HG03565 (cell line): Measurements from ENCODE around the gene NYNRIN.
"Not testable (repeated sequence)": the region's sequence is repeated elsewhere in the genome, so short reads cannot be mapped to it uniquely, and the experiment has no call there.

Source experiments
- ATAC-seq: cut with Tn5 transposase; IDR thresholded peaks from one replicate; pipeline ENCODE4 v1.9.1; 2021; ENCODE audit warnings: mild to moderate bottlenecking, moderate library complexity; ENCODE audit not compliant: unreplicated experiment

Gene NYNRIN

DNA sequence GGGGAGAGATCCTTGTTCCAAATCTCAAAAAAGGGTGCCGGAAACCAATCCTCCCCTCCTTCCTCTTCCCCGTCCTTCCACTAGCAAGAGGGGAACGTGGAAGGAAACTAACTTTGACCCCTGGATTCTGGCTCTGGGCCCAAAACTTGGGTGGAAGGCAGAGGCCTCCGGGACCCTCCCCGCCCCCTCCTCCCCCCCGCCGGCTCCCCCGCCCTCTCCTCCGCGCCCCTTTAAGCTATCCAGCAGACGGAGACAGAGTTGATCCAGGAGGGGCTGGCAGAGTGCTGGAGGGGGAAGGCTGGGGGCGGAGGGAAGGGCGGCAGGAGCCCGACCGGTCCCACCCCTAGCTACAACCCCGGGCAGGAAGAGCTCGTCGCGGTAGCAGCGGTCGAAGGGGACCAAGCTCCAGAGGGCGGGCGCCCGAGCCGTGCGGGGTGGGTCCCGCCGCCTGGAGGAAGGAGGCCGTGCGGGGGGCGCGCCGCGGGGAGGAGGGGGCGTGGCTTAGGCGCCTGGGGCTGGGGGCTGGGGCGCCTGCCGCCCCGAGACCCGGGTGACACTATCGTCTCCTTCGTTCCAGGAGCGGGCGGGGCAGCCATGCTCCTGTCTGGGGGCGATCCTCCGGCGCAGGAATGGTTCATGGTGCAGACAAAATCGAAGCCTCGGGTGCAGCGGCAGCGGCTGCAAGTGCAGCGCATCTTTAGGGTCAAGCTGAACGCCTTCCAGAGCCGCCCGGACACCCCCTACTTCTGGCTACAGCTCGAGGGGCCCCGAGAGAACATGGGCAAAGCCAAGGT lies at the start of gene NYNRIN:
TSS of gene NYNRIN (plus strand) at position 351 of the 794 bp plus-strand sequence. CDS start at position 595, 244 bp downstream.
- no peak for ATAC-seq

DNA sequence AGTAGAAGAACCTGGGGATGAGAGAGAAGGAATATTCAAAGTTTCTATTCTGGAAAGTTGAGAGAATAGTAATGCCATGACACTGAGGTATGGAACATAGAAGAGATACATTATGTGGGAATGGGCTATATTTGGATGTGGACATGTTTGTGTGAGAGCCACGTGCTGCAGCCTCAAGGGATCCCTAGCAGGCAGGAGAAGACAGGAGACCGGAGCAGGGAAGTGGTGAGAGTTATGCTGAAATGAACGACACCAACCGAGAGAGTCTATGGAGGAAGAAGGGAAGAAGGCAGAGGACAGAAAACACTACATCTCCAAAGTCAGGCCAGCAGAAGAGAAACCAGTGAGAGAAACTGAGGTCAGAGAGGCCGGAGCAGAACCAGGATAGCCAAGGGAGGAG lies 49.1 kb upstream of the NYNRIN start:
- ATAC-seq = no peak

DNA sequence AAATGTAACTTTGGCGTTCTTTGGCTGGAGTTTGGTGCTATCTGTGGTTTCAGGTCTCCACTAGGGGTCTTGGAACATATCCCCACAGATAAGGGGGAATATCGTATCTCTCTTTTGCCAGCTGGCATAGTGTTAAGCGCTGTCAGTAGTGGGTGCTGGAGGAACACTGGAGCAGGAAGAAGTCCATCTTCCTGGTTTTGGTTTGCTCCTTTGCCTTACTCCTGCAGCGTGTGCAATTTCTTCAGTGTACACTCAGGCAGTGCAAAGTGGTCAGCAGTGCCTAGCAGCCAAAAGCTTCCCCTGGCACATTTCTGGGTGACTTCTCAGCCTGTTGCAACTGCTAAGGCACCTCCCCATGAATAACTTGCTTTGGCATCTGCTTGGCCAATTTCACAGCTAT lies 47.3 kb upstream of the NYNRIN start:
- no peak for ATAC-seq

DNA sequence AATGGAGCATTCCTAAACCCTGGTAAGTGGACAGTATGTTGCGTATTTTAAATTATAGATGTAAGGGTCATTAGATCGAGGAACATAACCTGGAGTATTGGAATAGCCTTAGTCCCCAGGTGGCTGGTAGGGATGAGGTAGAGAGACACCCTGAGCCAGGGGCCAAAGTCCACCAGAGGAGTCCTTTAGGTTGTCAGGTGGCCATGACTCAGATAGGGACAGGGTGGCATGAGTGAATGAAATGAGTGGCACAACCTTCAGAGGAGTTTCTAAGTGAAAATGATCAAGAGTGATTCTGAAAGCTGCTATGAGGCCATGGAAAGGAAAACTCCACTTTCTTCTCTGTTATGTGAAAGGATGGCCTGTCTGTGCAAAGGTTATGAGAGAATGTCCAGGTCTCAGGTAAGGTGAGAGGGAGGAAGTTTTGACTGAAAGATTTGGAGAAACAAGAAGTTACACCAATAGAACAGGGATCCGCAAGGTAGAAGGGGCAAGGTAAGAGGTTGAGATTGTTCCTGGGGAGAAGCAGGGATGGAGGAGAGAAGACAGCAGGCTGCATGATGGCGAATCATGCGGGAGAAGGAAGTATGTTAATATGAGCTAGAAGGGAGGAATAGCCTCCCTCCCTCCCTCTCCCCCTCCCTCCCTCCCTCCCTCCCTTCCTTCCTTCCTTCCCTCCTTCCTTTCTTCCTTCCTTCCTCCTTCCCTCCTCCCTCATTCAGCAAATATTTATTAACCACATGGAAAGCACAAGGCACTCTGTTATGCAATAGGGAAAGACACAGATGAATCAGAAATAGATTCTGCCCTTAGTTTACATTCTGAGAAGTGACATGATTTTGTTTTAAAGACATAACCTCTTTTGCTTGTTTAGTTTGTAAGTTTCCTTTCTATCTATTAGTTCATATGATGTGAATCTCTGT lies 45.0 kb upstream of the NYNRIN start:
- ATAC-seq = no peak

DNA sequence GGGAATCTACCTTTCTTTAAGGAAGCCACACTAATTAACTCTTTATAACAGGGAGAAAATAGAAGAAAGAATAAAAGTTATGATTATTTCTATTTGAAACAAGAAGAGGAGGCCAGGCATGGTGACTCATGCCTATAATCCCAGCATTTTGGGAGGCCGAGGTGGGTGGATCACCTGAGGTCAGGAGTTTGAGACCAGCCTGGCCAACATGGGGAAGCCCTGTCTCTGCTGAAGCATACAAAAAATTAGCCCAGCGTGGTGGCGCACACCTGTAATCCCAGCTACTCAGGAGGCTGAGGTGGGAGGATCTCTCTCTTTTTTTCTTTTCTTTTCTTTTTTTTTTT lies 44.3 kb upstream of the NYNRIN start:
- ATAC-seq = not testable (repeated sequence)

DNA sequence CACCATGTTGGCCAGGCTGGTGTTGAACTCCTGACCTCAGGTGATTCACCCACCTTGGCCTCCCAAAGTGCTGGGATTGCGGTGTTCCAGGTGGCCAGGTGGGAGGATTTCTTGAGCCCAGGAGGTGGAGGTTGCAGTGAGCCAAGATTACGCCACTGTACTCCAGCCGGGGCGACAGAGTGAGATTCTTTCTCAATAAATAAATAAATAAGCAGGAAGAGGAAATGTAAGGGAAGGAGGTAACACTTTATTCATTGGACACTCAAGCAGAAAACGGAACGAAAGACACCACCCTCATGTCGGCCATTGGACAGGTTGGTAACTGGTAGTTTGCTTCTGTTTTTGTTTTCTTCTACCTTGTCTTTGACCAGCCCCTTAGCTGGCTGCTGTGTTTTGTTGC lies 43.8 kb upstream of the NYNRIN start:
- ATAC-seq = no peak

DNA sequence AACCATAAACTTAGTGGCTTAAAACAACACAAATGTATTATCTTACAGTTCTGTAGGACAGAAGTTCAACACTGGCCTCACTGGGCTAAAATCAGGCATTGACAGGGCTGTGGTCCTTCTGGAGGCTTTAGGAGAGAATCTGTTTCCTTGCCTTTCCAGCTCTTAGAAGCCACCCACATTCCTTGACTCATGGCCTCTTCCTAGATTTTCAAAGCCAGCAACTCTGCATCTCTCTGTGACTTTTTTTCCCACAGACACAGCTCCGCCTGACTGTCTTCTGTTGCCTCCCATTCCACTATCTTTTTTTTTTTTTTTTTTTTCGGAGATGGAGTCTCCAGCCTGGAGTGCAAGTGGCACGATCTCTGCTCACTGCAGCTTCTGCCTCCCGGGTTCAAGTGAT lies 42.6 kb upstream of the NYNRIN start:
- no peak for ATAC-seq

DNA sequence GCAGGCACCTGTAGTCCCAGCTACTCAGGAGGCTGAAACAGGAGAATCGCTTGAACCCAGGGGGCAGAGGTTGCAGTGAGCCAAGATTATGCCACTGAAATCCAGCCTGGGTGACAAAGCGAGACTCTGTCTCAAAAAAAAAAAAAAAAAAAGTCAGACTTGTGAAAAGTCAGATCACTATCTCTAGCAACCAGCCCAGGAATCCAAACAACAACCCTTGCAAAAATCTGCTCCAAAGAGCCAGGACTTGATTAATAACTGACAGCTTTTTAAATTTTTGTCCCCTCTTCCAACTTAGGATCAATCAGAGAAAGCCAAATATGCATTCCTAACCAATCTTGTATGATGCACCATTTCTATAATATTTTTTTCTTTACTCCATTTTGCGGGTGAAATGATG lies 38.5 kb upstream of the NYNRIN start:
- ATAC-seq = no peak

DNA sequence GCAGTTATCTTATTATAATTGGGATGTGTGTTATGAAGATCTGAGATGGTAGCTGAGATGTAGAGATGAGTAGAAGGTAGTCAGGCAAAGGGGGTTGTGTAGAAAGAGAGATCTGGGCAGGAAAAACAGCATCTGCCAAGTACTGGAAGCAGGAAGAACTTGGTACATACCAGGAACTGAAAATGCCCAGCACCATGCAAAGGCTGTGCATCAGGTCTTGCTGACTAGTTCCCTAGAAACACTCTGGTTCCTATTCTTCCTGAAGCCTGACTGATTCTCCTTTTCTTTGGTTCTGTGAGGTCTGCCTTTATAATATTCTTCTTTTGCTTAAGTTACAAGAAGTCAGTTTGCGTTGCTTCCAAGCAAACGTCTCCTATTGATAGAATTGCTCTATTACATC lies 37.5 kb upstream of the NYNRIN start:
- no peak for ATAC-seq

DNA sequence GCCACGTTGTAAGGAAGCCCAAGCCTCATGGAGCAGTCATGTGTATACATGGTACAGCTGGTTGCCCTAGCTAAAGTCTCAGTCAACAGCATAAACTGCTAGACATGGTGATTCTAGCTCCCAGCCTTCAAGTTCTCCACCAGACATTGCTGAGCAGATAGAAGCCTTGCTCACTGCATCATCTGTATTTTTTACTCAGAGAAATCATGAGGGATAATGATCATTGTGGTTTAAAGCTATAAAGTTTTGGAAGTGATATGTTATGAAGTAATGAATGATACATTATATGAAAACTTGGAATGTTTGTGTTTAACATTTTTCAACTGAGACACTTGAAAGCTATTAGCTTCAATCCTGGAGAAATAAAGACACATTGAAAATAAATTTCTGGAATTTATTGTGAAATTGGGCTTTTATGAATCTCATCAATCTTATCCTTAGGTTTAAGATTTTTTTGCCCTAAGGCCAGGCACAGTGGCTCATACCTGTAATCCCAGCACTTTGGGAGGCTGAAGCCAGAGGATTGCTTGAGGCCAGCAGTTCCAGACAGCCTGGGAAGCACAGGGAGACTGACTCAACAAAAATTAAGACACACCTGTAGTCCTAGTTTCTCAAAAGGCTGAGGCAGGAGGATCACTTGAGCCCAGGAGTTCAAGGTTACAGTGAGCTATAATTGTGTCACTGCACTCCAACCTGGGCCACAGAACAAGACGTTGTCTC lies 36.4 kb upstream of the NYNRIN start:
- no peak for ATAC-seq

DNA sequence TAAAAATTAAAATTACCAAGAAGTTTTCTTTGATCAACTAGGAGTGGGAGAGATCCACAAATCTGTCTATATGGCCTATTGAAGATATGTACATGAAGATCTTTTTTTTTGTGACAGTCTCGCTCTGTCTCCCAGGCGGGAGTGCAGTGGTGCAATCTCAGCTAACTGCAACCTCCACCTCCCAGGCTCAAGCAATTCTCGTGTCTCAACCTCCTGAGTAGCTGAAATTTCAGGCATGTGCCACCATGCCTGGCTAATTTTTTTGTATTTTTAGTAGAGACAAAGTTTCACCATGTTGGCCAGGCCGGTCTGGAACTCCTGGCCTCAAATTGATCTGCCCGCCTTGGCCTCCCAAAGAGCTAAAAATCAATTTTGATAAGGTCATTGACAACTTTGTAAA lies 35.4 kb upstream of the NYNRIN start:
- no peak for ATAC-seq

DNA sequence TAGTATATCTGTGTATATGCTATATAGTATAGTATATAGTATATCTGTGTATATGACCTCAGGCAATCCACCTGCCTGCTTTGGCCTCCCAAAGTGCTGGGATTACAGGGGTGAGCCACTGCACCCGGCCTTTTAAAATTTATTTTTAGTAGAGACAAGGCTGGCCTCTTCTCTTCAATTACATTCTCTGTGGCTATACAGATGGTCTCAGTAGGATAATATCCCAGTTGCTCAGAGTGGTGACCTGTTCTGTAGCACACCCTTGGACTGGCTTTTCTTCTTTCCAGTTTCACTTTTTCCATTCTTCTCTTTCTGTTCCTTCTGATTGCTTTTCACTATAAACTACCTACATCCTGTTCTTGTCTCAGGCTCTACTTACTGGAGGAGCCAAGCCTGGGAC lies 34.0 kb upstream of the NYNRIN start:
- ATAC-seq = no peak

DNA sequence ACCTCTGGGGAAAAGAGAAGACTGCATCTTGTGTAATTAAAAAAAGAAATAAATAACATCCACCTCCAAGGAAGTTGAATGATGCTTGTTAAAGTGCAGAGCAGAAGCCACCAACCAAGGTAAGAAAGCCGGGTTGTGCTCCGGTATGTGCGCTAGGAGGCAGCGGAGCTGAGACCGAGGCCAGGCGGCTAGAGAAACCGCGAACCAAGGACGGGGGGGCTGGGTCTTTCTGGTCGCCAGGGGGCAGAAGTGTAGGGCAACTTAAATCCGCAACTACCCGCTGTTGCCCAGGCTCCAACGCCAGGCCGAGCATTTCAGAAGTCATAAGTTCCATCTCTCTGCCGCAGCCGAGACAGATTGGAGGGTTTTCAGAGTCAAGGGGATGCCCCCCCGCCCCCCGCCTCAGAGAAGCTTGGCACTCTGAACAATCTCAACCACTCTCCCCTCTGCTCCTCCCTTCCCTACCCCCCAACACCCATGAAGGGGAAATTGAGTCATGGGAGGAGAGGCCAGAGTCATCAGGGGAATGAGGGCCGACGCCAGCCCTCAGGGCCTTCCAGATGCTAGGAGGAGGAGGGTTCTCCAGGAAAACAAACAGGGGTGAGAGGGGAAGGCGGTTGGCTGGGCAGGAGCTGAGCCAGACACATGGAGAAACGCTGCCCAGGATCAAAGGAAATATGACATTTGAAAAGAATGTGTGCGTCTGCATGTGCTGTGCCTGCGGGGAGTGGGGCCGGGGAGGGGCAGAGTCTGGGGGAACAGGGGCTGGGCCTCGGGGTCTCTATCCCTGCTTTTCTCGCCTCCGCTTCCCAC lies 33.0 kb upstream of the NYNRIN start:
- no peak for ATAC-seq

DNA sequence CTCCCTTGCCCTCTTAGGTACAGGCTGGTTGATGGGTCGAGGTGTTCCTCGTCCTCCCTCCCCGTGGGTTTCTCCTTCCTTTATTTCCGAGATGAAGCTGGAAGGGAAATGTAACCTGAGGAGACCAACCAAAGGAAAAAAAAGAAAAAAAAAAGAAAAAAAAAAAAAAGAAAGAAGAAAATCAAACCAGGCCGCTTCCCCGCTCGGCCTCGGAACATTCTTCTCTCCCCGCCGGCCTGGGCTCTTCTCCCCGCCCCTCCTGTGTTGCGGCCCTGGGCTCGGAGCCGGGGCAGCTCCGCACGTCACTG lies 32.4 kb upstream of the NYNRIN start:
- ATAC-seq = peak; percentile 41

DNA sequence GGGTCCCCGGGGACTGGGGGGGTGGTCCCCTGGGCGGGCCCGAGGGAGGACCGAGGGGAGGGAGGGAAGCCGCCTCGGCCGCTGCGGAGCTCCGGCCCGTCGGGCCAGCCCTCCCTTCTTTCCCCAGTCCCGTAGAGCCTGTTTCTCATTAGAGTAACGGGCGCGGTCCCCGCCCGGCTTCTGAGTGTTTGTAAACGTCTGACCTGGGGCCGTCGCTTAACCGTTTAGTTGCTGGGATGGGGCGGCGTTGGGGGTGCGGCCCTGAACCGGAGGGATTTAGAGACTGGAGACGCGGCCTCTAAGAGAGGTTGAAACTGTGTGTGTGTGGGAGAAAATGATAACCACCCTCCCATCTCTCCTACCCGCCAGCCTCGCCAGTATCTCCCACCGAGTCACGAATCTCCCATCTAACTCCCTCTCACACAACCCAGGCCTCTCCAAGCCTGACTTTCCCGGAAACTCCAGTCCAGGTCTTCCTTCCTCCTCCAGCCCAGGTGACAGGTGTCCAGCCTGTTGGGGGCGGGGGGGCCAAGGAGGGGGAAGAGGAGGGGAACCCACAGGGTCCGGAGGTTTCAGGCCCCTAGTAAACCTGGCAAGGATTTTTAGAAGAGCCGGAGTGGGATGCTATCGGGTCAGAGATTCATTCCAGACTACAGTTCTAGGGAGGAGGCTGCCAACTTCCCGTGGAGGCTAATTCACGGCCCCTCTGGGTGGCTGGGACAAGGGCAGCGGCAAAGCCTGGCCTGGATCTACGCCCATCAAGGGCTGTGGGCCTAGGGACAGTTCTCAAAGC lies 31.9 kb upstream of the NYNRIN start:
- peak; percentile 22 for ATAC-seq

DNA sequence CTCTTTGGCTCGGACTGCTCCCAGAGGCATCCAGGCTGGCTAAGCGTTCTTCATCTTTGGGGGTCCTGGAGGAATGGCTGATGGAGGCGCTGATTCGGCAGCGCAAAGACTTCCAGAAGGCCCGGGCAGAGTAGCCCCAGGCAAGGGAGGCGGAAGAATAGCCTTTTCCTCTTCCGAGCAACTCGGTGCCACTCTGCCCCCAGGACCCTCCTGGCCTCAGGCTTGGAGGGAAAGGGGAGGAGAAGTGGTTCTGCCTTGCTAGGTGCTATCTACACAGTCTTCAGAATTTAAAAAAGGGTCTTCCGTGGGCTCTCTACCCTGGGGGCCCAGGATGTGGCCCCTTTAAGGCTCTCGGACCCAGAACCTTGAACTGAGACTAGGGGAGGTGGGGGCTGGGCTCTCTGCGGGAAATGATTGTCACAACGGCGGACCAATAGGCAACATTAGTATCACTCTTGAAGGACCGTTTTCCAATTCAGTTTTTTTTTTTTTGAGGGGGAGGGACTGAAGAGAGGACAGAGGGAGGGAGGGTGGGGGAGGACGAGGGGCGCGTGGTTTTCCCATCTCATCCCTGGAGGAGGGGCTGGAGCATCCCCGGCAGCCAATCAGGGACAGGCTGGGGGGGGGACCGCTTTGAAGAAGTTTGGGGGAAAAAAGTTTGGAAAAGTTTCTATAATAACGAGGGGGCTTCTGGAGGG lies 31.1 kb upstream of the NYNRIN start, which contains the start of gene NFATC4:
TSS of gene NFATC4 (plus strand) at position 671 of the 698 bp plus-strand sequence. CDS start 157 bp downstream, outside the sequence.
- no peak for ATAC-seq

DNA sequence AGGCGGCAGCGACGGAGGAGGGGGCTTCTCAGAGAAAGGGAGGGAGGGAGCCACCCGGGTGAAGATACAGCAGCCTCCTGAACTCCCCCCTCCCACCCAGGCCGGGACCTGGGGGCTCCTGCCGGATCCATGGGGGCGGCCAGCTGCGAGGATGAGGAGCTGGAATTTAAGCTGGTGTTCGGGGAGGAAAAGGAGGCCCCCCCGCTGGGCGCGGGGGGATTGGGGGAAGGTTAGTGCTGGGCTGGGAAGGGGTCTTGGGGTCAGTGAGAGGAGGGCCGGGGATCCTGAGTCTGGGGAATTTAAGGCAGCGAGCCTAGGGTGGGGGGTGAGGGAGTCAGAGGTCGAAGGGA lies 30.6 kb upstream of the NYNRIN start:
- ATAC-seq = no peak

DNA sequence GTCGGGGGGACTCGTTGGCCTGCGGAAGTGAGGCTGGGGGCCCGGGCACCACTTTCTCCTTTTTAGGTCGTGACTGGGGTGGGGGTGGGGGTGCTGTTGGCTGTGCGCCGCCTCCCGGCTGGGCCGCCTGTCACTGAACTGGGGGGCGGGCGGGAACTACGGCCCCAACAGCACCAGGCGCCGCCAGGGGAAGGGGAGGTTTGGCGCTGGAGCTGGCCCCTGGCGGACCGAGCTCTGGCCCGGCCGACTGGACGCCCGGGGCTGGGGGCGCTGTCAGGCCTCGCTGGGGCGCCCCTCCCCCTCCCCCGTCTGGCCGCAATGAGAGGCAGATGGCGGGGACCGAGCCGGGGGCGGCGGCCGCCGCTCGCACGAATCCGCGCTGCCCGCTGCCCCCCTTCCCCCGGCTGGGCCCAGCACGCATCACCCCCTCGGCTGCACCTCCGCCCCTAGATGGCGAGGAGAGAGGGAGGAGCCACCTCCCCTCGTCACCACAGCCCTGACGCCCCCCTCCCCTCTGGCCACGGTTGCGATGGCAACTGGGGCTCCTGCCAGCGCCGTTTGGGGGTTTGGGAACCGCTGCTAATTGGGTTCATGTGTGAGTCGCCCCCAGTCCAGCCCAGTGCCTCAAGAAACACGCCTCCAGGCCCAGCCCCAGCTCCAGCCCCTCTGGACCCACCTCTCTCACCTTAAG lies 30.1 kb upstream of the NYNRIN start:
- no peak for ATAC-seq

DNA sequence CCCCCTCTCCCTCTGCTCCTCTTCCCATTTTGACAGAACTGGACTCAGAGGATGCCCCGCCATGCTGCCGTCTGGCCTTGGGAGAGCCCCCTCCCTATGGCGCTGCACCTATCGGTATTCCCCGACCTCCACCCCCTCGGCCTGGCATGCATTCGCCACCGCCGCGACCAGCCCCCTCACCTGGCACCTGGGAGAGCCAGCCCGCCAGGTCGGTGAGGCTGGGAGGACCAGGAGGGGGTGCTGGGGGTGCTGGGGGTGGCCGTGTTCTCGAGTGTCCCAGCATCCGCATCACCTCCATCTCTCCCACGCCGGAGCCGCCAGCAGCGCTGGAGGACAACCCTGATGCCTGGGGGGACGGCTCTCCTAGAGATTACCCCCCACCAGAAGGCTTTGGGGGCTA lies 29.3 kb upstream of the NYNRIN start:
- no peak for ATAC-seq
